ENCODE results near the gene AKNAD1. TPM values are rescaled to one million over a fixed set of nuclear protein-coding genes. Genes with fewer than 3 reads are reported as not detected.

Gene AKNAD1
- polyA plus RNA-seq (2012; ENCODE audit: insufficient read length, low read depth), result not detected

- no peak for TF ChIP-seq FOXP2 (optimal IDR thresholded peaks at IDR 0.05; ENCODE audit: borderline replicate concordance, extremely low read depth, extremely low read length, insufficient read depth)
- no peak for TF ChIP-seq REST (IDR thresholded peaks at IDR 0.05; ENCODE audit: insufficient read depth in 1 of 2, low read depth in 2 of 2, low read length in 2 of 2)
- no peak for TF ChIP-seq POLR2AphosphoS5 (IDR thresholded peaks at IDR 0.05; ENCODE audit: low read depth, low read length)
- TF ChIP-seq TAF1 (IDR thresholded peaks at IDR 0.05; ENCODE audit: borderline replicate concordance, insufficient read depth, low read length), result no peak
- no peak for TF ChIP-seq SIN3A (IDR thresholded peaks at IDR 0.05; ENCODE audit: borderline replicate concordance, insufficient read depth, low read length)
Observed at GRCh38 chr1:108856994-108857393, at the start of gene AKNAD1. AKNAD1 (minus strand) TSS chr1:108857094; CDS start chr1:108852664, 4,430 bp downstream.

GRCh38 chr1:108901106-108901505 is 44.2 kb upstream of the AKNAD1 start:
- TF ChIP-seq POLR2AphosphoS5 (IDR thresholded peaks at IDR 0.05; ENCODE audit: low read depth, low read length) (no peak), TAF1 (IDR thresholded peaks at IDR 0.05; ENCODE audit: borderline replicate concordance, insufficient read depth, low read length) (no peak), REST (IDR thresholded peaks at IDR 0.05; ENCODE audit: insufficient read depth in 1 of 2, low read depth in 2 of 2, low read length in 2 of 2) (no peak), FOXP2 (optimal IDR thresholded peaks at IDR 0.05; ENCODE audit: borderline replicate concordance, extremely low read depth, extremely low read length, insufficient read depth) (no peak), SIN3A (IDR thresholded peaks at IDR 0.05; ENCODE audit: borderline replicate concordance, insufficient read depth, low read length) (no peak)

- TF ChIP-seq SIN3A (IDR thresholded peaks at IDR 0.05; ENCODE audit: borderline replicate concordance, insufficient read depth, low read length) (no peak), FOXP2 (optimal IDR thresholded peaks at IDR 0.05; ENCODE audit: borderline replicate concordance, extremely low read depth, extremely low read length, insufficient read depth) (no peak), REST (IDR thresholded peaks at IDR 0.05; ENCODE audit: insufficient read depth in 1 of 2, low read depth in 2 of 2, low read length in 2 of 2) (no peak), TAF1 (IDR thresholded peaks at IDR 0.05; ENCODE audit: borderline replicate concordance, insufficient read depth, low read length) (no peak)
Observed at GRCh38 chr1:108897865-108898720, 41.2 kb upstream of the AKNAD1 start.

- no peak for TF ChIP-seq TAF1 (IDR thresholded peaks at IDR 0.05; ENCODE audit: borderline replicate concordance, insufficient read depth, low read length)
- TF ChIP-seq REST (IDR thresholded peaks at IDR 0.05; ENCODE audit: insufficient read depth in 1 of 2, low read depth in 2 of 2, low read length in 2 of 2), result no peak
- no peak for TF ChIP-seq FOXP2 (optimal IDR thresholded peaks at IDR 0.05; ENCODE audit: borderline replicate concordance, extremely low read depth, extremely low read length, insufficient read depth)
Observed at GRCh38 chr1:108896146-108897145, 39.6 kb upstream of the AKNAD1 start.

Measured in PFSK-1 (cell line).